ENCODE data around the gene IGF2BP1. TPM values are rescaled to one million over a fixed set of nuclear protein-coding genes. Genes with fewer than 3 reads are reported as not detected.

Gene IGF2BP1
- not detected for total RNA-seq
- total RNA-seq: 0 to 0.35 reads per million in 2 donors

DNA sequence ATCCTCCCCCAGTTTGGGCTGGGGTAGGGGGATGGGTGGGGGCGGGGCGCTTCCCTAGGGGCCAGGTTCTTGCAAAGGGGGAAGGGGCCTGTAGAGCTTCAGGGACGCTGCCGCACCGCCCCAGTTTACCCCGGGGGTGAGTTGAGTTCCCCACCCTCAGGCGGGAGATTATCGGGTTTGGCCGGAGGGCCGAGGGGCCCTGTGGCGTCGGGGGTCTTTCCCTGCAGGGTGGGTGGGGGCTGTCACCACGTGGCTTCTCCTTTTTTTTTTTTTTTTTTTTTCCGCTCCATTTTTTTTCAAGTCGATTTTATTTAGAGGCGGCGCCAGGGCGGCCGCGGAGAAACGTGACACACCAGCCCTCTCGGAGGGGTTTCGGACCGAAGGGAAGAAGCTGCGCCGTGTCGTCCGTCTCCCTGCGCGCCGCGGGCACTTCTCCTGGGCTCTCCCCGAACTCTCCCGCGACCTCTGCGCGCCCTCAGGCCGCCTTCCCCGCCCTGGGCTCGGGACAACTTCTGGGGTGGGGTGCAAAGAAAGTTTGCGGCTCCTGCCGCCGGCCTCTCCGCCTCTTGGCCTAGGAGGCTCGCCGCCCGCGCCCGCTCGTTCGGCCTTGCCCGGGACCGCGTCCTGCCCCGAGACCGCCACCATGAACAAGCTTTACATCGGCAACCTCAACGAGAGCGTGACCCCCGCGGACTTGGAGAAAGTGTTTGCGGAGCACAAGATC lies at the start of gene IGF2BP1:
IGF2BP1 (plus strand) TSS at position 283 of the 724 bp plus-strand sequence; CDS start at position 644, 361 bp downstream.
- peaks cover 8% of the 10 kb centered on the region for H3K9me3 ChIP-seq (ENCODE audit: control insufficient read depth, low read length, poor library complexity, severe bottlenecking)
- H3K4me3 Mint-ChIP-seq: peak within 1 kb of the TSS; percentile 79
- peaks cover 70% of the 10 kb centered on the region for H3K27me3 Mint-ChIP-seq
- peaks cover 23% of the 10 kb centered on the region for H3K4me1 Mint-ChIP-seq
- ATAC-seq (no peak), DNase-seq (no peak)
- peaks cover 7% of the 10 kb centered on the region for H3K36me3 Mint-ChIP-seq (ENCODE audit: low read depth)
- peak within 1 kb of the TSS; percentile 43 for H3K27ac Mint-ChIP-seq

DNA sequence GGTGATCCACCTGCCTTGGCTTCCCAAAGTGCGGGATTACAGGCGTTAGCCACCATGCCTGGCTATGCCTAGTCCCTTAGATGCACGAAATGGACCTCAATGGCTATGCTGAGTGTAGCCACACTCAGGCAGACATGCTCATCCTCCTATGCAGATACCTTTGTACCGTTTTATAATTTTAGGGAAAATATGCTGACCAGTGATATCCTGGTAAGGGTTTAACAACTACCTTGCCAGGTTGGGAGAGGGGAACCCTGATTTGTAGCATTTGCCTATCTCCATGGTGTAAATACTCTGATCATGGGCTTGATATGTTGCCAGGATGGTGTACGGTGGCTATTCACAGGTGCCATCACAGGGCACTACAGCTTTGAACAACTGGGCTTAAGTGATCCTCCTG lies 45.6 kb upstream of the IGF2BP1 start:
- H3K9me3 ChIP-seq (ENCODE audit: control insufficient read depth, low read length, poor library complexity, severe bottlenecking): no peaks in the 10 kb centered on the region
- H3K4me1 Mint-ChIP-seq: no peaks in the 10 kb centered on the region
- ATAC-seq (no peak), DNase-seq (no peak)
- H3K27ac Mint-ChIP-seq: no peak overlapping the region
- H3K4me3 Mint-ChIP-seq: no peak overlapping the region
- H3K36me3 Mint-ChIP-seq (ENCODE audit: low read depth): peaks cover 2% of the 10 kb centered on the region
- peaks cover 18% of the 10 kb centered on the region for H3K27me3 Mint-ChIP-seq

DNA sequence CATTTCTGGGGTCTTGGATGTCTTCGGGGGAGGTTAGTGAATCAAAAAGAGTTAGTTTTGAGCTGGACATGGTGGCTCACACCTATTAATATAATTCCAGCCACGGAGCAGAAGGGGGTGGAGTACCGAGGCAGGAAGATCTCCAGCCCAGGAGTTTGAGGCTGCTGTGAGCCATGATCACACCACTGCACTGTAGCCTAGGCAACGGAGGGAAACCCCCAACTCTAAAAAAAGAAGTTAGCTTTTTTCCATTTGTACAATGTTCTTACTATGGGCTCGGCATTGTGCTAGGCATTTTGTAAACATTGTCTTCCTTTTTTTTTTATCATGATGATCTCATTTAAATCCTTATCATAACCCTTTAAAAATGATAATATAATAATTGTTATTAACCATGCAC lies 44.3 kb upstream of the IGF2BP1 start:
- Mint-ChIP-seq H3K36me3 (ENCODE audit: low read depth) (peaks cover 2% of the 10 kb centered on the region), H3K4me3 (no peak overlapping the region), H3K27ac (no peak overlapping the region), H3K27me3 (peaks cover 20% of the 10 kb centered on the region), H3K4me1 (no peaks in the 10 kb centered on the region)
- no peak for DNase-seq
- ATAC-seq: peak; percentile 41
- H3K9me3 ChIP-seq (ENCODE audit: control insufficient read depth, low read length, poor library complexity, severe bottlenecking): no peaks in the 10 kb centered on the region

DNA sequence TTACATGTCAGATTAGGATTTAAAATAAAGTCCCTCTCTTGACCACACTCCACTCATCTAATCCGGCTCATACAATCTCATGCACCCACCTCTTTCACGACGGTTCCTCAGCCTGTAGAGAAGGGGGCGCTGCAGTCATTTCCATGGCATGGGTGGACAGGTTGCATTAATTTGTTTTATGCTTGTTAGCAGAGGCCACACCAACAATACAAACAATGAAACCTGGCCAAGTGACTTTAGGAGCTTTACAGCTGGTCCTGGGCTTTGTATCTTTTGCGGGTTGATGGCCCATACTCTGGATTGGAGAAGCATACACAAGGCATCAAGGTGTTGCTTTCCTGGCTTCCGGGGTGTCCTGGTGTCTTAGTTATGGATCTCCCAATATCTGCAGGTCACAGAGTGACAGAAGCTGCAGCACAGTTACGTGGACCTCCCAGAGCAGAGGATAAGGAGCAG lies 42.9 kb upstream of the IGF2BP1 start:
- Mint-ChIP-seq H3K27ac (no peak overlapping the region), H3K36me3 (ENCODE audit: low read depth) (peaks cover 4% of the 10 kb centered on the region), H3K27me3 (peaks cover 30% of the 10 kb centered on the region), H3K4me1 (peaks cover 2% of the 10 kb centered on the region), H3K4me3 (no peak overlapping the region)
- no peaks in the 10 kb centered on the region for H3K9me3 ChIP-seq (ENCODE audit: control insufficient read depth, low read length, poor library complexity, severe bottlenecking)
- ATAC-seq (no peak), DNase-seq (no peak)

DNA sequence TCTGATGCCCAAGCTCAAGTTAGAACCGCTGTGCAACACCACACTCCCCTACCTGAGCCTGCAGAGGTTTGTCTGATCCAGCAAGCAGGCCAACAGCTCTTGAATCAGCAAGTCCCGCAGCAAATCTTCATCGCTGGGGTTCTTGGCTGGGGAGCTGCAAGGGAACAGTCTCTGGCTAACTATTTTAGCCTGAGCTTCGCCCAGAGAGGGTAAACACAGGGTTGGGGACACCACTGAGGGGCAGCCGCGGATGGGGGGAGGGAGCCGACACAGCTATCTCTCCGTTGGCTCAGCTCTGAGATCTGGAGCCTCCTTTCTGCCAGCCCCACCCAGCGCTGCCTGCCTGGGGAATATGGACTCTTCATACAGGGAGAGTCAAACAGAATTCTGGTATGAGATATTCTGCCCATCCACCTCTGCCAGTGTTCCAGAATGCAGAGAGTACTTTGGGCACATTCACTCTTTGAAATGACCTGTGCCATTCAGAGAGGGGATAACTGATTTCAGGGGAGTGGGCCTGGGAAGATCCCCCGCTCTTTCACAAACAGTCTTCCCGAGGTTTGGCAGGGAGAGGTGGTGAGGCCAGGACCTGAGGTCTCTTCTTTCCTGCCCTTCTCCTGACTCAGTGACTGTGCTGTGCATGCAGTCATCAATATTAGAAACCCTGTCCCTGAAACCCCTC lies 36.2 kb upstream of the IGF2BP1 start:
- Mint-ChIP-seq H3K27me3 (peaks cover 41% of the 10 kb centered on the region), H3K4me3 (no peak overlapping the region), H3K36me3 (ENCODE audit: low read depth) (peaks cover 4% of the 10 kb centered on the region), H3K4me1 (peaks cover 3% of the 10 kb centered on the region), H3K27ac (no peak overlapping the region)
- H3K9me3 ChIP-seq (ENCODE audit: control insufficient read depth, low read length, poor library complexity, severe bottlenecking): no peaks in the 10 kb centered on the region
- no peak for DNase-seq
- no peak for ATAC-seq

DNA sequence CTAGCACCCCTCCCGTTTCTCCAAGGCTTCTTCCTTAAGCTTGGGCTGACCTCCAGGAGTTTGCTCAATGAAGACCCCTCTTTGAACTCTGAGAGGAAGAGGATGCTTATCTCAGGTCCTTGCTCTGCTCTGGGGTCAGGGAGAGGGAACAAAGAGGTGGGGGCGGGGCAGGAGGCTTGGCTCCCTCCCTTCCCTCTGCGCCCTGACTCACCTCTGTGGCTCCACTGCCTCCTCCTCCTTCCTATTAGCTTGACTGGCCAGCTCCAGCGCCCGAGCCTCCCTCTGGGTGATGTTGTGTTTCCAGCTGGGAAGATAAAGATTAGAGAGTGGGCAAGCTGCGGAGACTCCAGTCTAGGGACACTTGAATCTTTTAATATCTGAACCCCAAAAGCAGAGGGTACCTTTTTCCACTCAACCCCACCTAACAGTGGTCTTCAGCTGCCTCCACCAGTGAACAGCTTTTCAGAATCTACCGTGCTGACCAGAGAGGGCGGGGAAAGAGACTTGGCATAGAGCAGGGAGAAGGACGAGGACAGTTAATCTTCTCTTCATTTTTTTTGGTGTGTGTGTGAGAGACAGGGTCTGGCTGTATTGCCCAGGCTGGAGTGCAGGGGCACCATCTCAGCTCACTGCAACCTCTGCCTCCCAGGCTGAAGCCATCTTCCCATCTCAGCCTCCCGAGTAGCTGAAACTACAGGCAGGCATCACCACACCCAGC lies 35.5 kb upstream of the IGF2BP1 start:
- Mint-ChIP-seq H3K36me3 (ENCODE audit: low read depth) (peaks cover 2% of the 10 kb centered on the region), H3K4me1 (peaks cover 3% of the 10 kb centered on the region), H3K27me3 (peaks cover 37% of the 10 kb centered on the region), H3K27ac (no peak overlapping the region), H3K4me3 (no peak overlapping the region)
- no peak for ATAC-seq
- H3K9me3 ChIP-seq (ENCODE audit: control insufficient read depth, low read length, poor library complexity, severe bottlenecking): no peaks in the 10 kb centered on the region
- DNase-seq: no peak

DNA sequence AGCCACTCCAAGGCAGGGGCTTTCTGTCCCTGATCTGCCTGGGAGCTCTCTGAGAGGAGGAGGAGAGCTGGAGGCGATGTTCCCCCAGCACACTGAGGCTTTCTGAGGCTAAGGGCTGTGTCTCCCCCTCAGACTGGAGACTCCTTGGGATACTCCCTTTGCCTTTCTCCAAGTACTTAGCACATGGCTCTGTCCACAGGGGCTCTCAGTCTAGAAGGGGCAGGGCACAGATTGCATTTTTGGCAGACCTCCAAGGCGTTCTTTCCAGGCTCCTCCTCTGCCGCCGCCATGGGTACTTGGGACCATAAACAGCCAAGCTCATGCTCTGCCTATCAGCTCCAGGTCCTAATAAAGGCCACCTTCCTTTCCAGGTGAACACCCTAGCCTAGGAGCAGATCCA lies 27.0 kb upstream of the IGF2BP1 start:
- Mint-ChIP-seq H3K4me3 (no peak overlapping the region), H3K36me3 (ENCODE audit: low read depth) (no peaks in the 10 kb centered on the region), H3K27ac (no peak overlapping the region), H3K27me3 (peaks cover 42% of the 10 kb centered on the region), H3K4me1 (peaks cover 3% of the 10 kb centered on the region)
- ATAC-seq (no peak), DNase-seq (no peak)
- no peaks in the 10 kb centered on the region for H3K9me3 ChIP-seq (ENCODE audit: control insufficient read depth, low read length, poor library complexity, severe bottlenecking)

DNA sequence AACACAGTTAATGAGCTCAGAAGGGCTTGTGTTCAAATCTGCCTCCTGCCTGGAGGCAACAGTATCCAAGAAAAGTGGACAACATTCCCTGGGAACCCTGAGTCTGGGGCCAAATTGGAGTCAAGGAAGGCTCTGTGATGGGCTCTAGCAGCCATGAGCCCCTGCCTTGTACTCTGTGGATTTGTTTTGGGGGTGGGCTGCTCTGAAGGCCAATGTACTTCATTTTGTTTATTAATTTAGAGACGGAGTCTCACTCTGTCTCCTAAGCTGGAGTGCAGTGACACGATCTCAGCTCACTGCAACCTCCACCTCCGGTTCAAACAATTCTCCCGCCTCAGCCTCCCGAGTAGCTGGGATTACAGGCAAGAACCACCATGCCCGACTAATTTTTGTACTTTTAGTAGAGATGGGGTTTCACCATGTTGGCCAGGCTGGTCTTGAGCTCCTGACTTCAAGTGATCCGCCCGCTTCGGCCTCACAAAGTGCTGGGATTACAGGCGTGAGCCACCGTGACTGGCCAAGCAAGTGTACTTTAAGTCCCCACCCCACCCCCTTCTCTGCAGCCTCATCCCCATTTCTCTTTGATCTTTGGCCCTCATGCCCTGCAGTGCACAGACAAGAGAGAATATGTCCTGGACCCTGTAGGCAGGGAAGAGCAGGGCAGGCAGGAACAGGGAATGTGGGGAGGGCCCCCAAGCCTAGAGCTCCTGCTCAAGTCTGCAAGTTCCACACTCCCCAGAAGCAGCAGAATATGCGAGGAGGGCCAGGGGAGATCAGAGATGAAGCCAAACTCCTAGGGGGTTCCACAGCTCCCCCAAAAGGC lies 26.1 kb upstream of the IGF2BP1 start:
- H3K36me3 Mint-ChIP-seq (ENCODE audit: low read depth): no peaks in the 10 kb centered on the region
- H3K27me3 Mint-ChIP-seq: peaks cover 42% of the 10 kb centered on the region
- no peak overlapping the region for H3K4me3 Mint-ChIP-seq
- H3K9me3 ChIP-seq (ENCODE audit: control insufficient read depth, low read length, poor library complexity, severe bottlenecking): no peaks in the 10 kb centered on the region
- H3K4me1 Mint-ChIP-seq: peaks cover 3% of the 10 kb centered on the region
- ATAC-seq (no peak), DNase-seq (no peak)
- H3K27ac Mint-ChIP-seq: no peak overlapping the region

DNA sequence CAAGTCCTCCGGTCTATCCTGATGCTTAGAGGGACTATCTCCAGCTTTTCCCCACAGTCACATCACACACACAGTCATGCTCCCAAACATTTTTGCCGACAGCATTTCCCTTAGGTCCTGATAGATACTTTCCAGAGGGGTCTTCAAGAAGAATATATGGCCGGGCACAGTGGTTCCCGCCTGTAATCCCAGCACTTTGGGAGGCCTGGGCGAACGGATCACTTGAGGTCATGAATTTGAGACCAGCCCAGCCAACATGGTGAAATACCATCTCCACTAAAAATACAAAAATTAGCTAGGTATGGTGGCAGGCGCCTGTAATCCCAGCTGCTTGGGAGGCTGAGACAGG lies 24.5 kb upstream of the IGF2BP1 start:
- no peaks in the 10 kb centered on the region for H3K9me3 ChIP-seq (ENCODE audit: control insufficient read depth, low read length, poor library complexity, severe bottlenecking)
- Mint-ChIP-seq H3K27me3 (peaks cover 33% of the 10 kb centered on the region), H3K27ac (no peak overlapping the region), H3K36me3 (ENCODE audit: low read depth) (no peaks in the 10 kb centered on the region), H3K4me3 (no peak overlapping the region), H3K4me1 (no peaks in the 10 kb centered on the region)
- DNase-seq (no peak), ATAC-seq (no peak)

DNA sequence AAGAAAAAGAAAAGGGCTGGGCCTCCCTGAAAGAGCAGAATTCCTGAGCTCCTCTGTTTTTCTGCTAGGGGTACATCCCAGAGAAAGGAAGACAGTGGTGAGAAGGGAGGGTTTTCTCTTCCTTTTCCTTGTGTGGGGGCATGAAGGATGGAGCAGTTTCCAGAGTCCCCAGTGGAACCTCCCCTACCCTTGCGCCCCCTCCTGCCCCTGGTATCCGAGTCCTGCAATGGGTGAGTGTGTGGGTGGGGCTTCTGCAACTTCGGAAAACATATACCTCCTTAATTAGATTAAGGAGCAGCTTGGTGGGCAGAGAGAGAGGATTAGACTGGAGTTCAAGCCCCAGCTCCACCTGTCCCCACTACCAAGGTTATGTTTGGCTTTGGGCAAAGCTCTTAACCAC lies 23.4 kb upstream of the IGF2BP1 start:
- Mint-ChIP-seq H3K27me3 (peaks cover 26% of the 10 kb centered on the region), H3K4me3 (no peak overlapping the region), H3K36me3 (ENCODE audit: low read depth) (no peaks in the 10 kb centered on the region), H3K27ac (no peak overlapping the region), H3K4me1 (no peaks in the 10 kb centered on the region)
- no peak for ATAC-seq
- H3K9me3 ChIP-seq (ENCODE audit: control insufficient read depth, low read length, poor library complexity, severe bottlenecking): no peaks in the 10 kb centered on the region
- DNase-seq: no peak

DNA sequence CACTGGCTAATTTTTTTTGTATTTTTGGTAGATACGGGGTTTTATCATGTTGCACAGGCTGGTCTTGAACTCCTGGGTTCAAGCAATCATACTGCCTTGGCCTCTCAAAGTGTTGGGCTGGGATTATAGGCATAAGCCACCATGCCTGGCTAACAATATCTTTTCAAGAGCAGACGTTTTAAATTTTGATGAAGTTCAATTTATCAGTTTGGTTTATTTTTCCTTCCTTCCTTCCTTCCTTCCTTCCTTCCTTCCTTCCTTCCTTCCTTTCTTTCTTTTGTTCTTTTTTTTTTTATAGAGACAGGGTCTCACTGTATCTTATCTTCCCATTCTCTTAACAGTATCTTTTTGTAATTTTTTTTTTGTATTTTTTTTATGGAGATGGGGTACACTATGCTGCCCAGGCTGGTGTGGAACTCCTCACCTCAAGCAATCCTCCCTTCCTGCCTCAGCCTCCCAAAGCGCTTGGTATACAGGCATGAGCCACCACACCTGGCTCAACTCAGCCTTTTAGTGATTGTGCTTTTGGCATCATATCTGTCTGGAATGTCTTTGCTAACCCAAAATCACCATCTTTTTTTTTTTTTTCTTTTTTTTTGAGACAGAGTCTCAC lies 15.2 kb upstream of the IGF2BP1 start:
- no peaks in the 10 kb centered on the region for H3K9me3 ChIP-seq (ENCODE audit: control insufficient read depth, low read length, poor library complexity, severe bottlenecking)
- DNase-seq (no peak), ATAC-seq (no peak)
- no peak overlapping the region for H3K4me3 Mint-ChIP-seq
- H3K27me3 Mint-ChIP-seq: peaks cover 17% of the 10 kb centered on the region
- no peak overlapping the region for H3K27ac Mint-ChIP-seq
- H3K36me3 Mint-ChIP-seq (ENCODE audit: low read depth): no peaks in the 10 kb centered on the region
- H3K4me1 Mint-ChIP-seq: no peaks in the 10 kb centered on the region

DNA sequence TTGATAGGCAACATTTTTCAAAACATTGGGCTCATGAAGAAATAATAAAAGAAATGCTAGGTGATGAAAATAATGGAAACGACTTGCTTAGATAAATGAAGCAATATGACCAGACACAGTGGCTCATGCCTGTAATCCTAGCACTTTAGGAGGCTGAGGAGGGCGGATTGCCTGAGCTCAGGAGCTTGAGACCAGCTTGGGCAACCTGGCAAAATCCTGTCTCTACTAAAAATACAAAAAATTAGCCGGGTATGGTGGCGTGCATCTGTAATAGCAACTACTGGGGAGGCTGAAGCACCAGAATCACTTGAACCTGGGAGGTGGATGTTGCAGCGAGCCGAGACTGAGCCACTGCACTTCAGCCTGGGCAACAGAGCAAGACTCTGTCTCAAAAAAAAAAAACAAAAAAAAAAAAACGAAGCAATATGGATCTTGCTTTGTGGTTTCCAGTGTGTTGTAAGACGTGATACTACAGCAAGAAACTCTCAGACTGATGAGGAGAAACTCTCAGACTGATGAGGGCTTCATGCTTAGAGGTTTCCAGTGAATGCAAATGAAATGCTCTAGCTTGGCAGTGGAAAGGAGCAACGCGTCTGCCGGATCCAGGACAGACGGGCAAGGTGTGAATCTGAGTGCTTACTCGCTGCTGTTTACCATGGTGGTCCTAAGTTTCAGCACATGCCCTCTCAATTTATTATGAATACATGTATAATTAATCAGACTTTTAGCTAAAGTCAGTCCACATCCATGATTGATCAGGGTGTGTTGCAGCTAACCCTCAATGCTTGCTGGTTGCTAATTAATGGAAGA lies 11.5 kb upstream of the IGF2BP1 start:
- Mint-ChIP-seq H3K36me3 (ENCODE audit: low read depth) (no peaks in the 10 kb centered on the region), H3K4me3 (no peak overlapping the region), H3K27ac (no peak overlapping the region), H3K27me3 (peaks cover 35% of the 10 kb centered on the region), H3K4me1 (no peaks in the 10 kb centered on the region)
- DNase-seq: no peak
- no peak for ATAC-seq
- no peaks in the 10 kb centered on the region for H3K9me3 ChIP-seq (ENCODE audit: control insufficient read depth, low read length, poor library complexity, severe bottlenecking)
